ENCODE data around the gene OR6Q1.

DNA sequence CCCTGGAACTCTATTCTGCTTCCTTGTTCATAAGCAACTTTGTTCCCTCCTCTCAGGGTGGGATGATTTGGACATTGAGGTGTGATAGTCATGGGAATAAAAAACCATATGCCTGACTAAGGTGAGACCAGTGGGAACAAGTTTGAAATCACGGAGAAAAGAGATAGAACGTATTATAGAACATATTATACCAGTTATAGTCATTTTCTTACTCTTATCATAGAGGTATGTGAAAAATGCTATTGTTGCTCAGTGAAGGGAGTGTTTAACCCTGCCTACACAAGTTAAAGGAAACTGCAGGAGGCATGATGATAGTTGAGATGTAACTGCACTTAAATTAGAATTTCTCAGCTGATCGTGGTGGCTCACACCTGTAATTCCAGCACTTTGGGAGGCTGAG is 15.5 kb downstream of the OR6Q1 start:
- TF ChIP-seq, protein P1, sequence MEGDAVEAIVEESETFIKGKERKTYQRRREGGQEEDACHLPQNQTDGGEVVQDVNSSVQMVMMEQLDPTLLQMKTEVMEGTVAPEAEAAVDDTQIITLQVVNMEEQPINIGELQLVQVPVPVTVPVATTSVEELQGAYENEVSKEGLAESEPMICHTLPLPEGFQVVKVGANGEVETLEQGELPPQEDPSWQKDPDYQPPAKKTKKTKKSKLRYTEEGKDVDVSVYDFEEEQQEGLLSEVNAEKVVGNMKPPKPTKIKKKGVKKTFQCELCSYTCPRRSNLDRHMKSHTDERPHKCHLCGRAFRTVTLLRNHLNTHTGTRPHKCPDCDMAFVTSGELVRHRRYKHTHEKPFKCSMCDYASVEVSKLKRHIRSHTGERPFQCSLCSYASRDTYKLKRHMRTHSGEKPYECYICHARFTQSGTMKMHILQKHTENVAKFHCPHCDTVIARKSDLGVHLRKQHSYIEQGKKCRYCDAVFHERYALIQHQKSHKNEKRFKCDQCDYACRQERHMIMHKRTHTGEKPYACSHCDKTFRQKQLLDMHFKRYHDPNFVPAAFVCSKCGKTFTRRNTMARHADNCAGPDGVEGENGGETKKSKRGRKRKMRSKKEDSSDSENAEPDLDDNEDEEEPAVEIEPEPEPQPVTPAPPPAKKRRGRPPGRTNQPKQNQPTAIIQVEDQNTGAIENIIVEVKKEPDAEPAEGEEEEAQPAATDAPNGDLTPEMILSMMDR (IDR thresholded peaks at IDR 0.05; ENCODE audit: borderline replicate concordance, extremely low read depth, low read length, poor library complexity, severe bottlenecking): no peak
- no peak for TF ChIP-seq EZH2 (IDR thresholded peaks at IDR 0.05; ENCODE audit: borderline replicate concordance, low read depth, low read length, severe bottlenecking)

Data from DND-41 (cell line).